GM15510 (cell line): ENCODE measurements around the gene ORC3.

Experiments used
- POLR2A ChIP-seq: IDR thresholded peaks from 3 replicates; pipeline ENCODE4 v1.6.1; 2011; ENCODE audit warnings: borderline replicate concordance; ENCODE audit not compliant: insufficient read length; ENCODE audit errors: extremely low read depth

The ORC3 gene

GRCh38 chr6:87589693-87590416 is at the start of gene ORC3, which contains the start of gene RARS2:
ORC3 (plus strand) TSS chr6:87590135; CDS start chr6:87590169, 34 bp downstream.
RARS2 (minus strand) TSS chr6:87589987; CDS start chr6:87589957, 30 bp downstream.
- peak; percentile 90 for TF ChIP-seq POLR2A

DNA sequence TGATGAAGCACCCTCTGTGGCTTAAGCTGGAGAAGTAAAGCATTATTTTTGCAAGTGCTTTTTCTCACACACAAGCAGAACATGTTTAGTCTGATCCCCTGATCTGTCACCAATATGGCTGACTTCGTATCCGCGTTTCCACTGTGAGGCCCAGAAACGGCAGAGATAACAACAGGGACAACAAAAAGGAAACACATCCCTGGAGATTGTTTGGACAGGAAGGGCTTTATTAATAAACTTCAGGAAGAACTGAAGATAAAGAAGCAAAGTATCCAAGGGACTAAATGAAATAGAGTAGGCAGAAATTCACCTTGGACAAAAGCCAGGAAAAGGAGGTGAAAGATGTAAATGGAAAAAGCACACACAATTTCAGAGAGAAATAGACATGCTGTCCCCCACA is 49.4 kb upstream of the ORC3 start:
- no peak for TF ChIP-seq POLR2A

DNA sequence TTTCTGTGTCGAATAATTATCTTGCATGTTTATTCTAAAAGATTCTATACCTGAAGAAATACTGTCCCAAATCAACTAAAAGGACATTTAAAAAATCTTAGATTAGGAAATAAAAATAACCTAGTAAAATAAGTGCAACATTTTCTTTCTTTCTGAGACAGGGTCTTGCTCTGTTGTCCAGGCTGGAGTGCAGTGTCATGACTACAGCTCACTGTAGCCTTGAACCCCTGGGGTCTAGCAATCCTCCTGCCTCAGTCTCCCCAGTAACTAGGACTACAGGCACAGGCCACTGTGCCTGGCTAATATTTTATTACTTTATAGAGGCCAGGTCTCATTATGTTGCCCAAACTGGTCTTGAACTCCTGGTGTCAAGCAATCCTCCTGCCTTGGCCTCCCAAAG is 48.9 kb upstream of the ORC3 start:
- no peak for TF ChIP-seq POLR2A

- no peak for TF ChIP-seq POLR2A
These were observed 48.2 kb upstream of the ORC3 start for GRCh38 chr6:87541744-87542143.

GRCh38 chr6:87543696-87544473 is 46.0 kb upstream of the ORC3 start:
- TF ChIP-seq POLR2A = no peak

DNA sequence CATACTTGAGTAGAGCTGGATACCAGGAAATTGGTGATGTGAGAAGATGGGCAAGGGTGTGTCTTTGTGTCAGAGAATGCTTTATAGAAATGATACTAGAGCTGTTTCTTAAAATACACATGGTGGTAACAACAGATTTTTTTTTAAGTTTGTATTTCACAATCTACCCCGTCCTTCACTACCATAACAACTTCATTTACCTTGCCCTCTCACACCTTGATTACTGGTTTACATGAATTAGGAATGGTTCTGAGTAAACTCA is 45.5 kb upstream of the ORC3 start:
- TF ChIP-seq POLR2A = no peak

DNA sequence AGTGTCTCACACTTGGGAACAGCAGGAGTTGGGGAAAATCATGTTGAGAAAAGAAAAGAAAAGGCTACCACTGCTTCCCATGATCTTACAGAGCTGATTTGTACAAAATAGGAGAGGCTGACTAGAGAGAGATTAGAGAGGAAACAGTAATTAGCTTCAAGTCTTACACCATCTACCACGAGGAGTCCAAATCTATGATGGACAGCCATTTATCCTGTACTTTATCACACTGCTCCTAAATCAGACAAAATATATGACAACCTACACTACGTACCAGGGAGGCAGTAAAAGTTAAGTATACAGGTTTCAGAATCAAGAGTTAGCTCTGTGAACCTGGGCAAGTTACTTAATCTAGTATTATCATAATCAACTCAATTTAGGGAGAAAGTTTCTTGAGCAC is 38.1 kb upstream of the ORC3 start:
- no peak for TF ChIP-seq POLR2A

- no peak for TF ChIP-seq POLR2A
These were observed 36.7 kb upstream of the ORC3 start for GRCh38 chr6:87553159-87553765.

DNA sequence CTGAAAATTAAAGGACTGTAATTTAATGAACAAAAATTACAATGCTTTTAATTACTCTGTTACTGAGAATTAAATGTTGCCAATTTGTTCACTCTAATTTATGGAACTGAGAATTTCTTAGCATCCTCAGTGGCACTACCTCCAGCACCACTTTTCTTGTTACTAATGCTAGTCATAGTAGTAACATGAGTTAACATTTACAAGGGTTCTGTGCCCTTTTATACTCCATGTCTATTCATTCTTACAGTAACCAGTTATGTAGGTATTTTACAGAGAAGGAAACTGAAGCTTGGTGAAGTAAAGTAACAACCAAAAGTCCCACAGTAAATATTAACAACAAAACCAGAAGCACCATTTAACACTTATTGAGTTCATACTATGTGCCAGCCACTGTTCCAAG is 34.4 kb upstream of the ORC3 start:
- TF ChIP-seq POLR2A = no peak

DNA sequence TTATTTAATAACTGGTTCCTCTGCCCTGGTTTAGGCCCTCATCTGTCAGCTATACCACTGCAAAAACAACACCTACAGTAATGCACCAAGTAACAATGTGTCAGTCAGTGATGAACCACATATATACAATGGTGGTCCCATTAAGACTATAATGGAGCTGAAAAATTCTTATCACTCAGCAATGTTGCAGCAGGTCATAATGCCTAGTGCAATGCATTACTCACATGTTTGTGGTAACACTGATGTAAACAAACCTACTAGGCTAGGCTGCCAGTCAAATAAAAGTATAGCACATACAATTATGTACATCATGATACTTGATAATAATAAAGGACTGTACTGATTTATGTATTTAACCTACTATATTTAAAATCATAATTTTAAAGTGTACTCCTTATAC is 31.5 kb upstream of the ORC3 start:
- no peak for TF ChIP-seq POLR2A

- no peak for TF ChIP-seq POLR2A
These were observed 28.9 kb upstream of the ORC3 start for GRCh38 chr6:87561017-87561416.

- TF ChIP-seq POLR2A = no peak
These were observed 17.9 kb upstream of the ORC3 start for GRCh38 chr6:87572021-87572420.

- TF ChIP-seq POLR2A = no peak
These were observed 17.1 kb upstream of the ORC3 start for GRCh38 chr6:87572883-87573282.

- TF ChIP-seq POLR2A = no peak
These were observed 16.5 kb upstream of the ORC3 start for GRCh38 chr6:87573307-87574024.

- no peak for TF ChIP-seq POLR2A
These were observed 15.6 kb upstream of the ORC3 start for GRCh38 chr6:87574237-87574804.

DNA sequence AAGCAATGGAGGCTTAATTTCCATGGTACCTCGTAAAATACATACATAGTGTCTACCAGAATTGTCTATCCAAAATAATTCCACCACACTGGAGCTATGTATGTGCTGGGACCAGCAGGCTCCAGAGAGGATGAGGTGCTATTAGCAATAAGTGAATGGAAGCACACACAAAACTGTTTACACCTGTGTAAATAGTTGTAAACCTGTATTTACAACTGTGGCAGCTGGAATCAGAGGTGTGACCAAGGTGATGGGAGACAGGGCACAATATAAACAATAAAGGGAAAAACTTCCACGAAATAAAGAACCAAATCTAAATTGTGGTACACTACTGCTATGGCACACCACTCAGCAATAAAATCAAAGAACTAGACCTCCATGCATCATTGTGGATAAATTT is 14.5 kb upstream of the ORC3 start:
- no peak for TF ChIP-seq POLR2A

DNA sequence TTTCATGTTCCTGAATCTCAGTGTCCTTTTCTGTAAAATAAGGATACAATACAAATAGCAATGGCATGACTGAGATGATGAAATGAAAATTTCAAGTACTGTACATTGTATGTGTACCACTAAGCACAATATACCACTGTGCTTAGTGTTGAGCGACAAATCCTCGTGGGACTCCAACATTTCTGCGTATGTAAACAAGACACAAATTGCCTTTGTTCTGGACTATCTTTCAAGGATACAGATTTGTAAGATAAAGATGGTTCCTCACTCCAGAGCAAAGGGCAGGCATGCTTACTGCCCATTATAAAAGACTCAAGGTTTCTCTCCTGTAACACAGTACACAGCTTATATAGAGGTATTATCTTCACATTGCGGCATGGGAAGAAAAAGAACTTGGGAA is 6.1 kb upstream of the ORC3 start:
- no peak for TF ChIP-seq POLR2A
